ENCODE measurements around the gene OR13A1.
"Not testable (repeated sequence)": the region's sequence is repeated elsewhere in the genome, so short reads cannot be mapped to it uniquely, and the experiment has no call there.

OR13A1 gene

GRCh38 chr10:45315508-45315907 is at the start of gene OR13A1:
Gene OR13A1 (minus strand): TSS chr10:45315608. CDS start chr10:45304422, 11,186 bp downstream.
- DNase-seq: no peak

GRCh38 chr10:45361983-45362799 is 46.8 kb upstream of the OR13A1 start:
- not testable (repeated sequence) for DNase-seq

- not testable (repeated sequence) for DNase-seq
Measured at GRCh38 chr10:45358961-45359360, 43.6 kb upstream of the OR13A1 start.

GRCh38 chr10:45355494-45355893 is 40.1 kb upstream of the OR13A1 start:
- no peak for DNase-seq

GRCh38 chr10:45354261-45354660 is 38.9 kb upstream of the OR13A1 start:
- peak in 1 of 2 donors; percentile 46 for DNase-seq

- DNase-seq: no peak
Measured at GRCh38 chr10:45353186-45353585, 37.8 kb upstream of the OR13A1 start.

- DNase-seq: not testable (repeated sequence)
Measured at GRCh38 chr10:45348196-45348765, 32.9 kb upstream of the OR13A1 start.

- not testable (repeated sequence) for DNase-seq
Measured at GRCh38 chr10:45347464-45347863, 32.1 kb upstream of the OR13A1 start.

- DNase-seq: not testable (repeated sequence)
Measured at GRCh38 chr10:45346652-45347335, 31.4 kb upstream of the OR13A1 start.

- DNase-seq: not testable (repeated sequence)
Measured at GRCh38 chr10:45340420-45340819, 25.0 kb upstream of the OR13A1 start.

- no peak for DNase-seq
Measured at GRCh38 chr10:45339894-45340293, 24.5 kb upstream of the OR13A1 start.

- not testable (repeated sequence) for DNase-seq
Measured at GRCh38 chr10:45331824-45332223, 16.4 kb upstream of the OR13A1 start.

GRCh38 chr10:45326864-45327263 is 11.5 kb upstream of the OR13A1 start:
- DNase-seq: not testable (repeated sequence)

GRCh38 chr10:45325116-45325515 is 9.7 kb upstream of the OR13A1 start:
- DNase-seq: no peak

- DNase-seq: no peak
Measured at GRCh38 chr10:45319702-45320101, 4.3 kb upstream of the OR13A1 start.

GRCh38 chr10:45313264-45313873 is 2.0 kb downstream of the OR13A1 start:
- DNase-seq: no peak

- peak in 1 of 2 donors; percentile 6 for DNase-seq
Measured at GRCh38 chr10:45308707-45309106, 6.7 kb downstream of the OR13A1 start.

- DNase-seq: no peak
Measured at GRCh38 chr10:45302573-45302972, 12.8 kb downstream of the OR13A1 start.

GRCh38 chr10:45298341-45298955 is 17.0 kb downstream of the OR13A1 start:
- not testable (repeated sequence) for DNase-seq

GRCh38 chr10:45294681-45295080 is 20.7 kb downstream of the OR13A1 start:
- no peak for DNase-seq

- no peak for DNase-seq
Measured at GRCh38 chr10:45286980-45287379, 28.4 kb downstream of the OR13A1 start.

- DNase-seq: peak in 1 of 2 donors; percentile 3
Measured at GRCh38 chr10:45282061-45282460, 33.3 kb downstream of the OR13A1 start.

All from CD4-positive, alpha-beta T cell treated with Interleukin-1 beta for 1 hour (primary cell).